GM12878 (cell line): ENCODE measurements around the gene TMEM215.

ENCODE experiments used
- BCL3 ChIP-seq: IDR thresholded peaks from 2 replicates; pipeline ENCODE4 v1.6.1; 2011; ENCODE audit warnings: borderline replicate concordance, low read depth, mild to moderate bottlenecking, moderate library complexity, low read length; ENCODE audit not compliant: insufficient read depth, poor library complexity, severe bottlenecking
- FOXK2 ChIP-seq: fragments of 450-650 bp; IDR thresholded peaks from 2 replicates; pipeline ENCODE4 v1.6.1; 2017; ENCODE audit warnings: mild to moderate bottlenecking, moderate library complexity

DNA sequence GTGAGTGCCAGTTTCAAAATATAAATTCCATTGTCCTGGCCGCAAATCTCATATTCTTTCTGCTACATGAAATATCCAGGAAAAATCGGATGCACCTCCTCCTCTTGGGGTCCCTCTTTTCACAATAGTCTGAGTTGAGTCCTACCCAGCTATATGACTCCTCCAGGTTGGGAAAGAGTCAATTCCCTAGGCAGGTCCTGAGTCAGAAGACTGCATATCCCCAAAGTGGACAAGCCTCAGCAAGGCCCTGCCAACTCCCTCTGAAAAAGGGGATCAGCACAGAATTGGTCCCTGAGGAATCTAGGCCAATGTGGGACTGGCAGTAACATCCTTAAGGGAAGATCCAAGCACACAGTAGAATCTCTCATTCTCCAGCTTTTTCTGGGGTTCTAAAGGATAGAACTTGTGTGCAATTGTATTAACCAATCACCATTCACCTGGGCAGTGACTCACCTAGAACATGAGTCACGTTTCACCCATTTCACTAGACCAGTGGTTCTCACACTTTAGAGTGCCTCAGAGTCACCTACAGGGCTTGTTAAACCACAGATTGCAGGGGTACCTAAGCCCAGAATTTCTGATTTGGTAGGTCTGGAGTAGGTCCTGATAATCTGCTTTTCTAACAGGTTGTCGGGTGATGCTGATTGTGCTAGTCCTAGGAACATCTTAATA lies 44.7 kb upstream of the TMEM215 start:
- TF ChIP-seq BCL3 = no peak
- no peak for TF ChIP-seq FOXK2
